Tibial nerve (tissue), 4 donors: Measurements from ENCODE around the gene ATOSB.
A peak's percentile ranks its signal among the peaks of the same experiment; 100 is the strongest.

ENCODE experiments used
- CTCF ChIP-seq, 5 experiments: fragments of 200-600 bp in 3 of 5; fragments of 450-650 bp in 2 of 5; sonication (generic) in 3 of 5; IDR thresholded peaks; one replicate each; pipeline ENCODE4 v1.5.1; 2016 to 2019; ENCODE audit warnings: antibody characterized with exemption in 5 of 5, mild to moderate bottlenecking in 3 of 5, moderate library complexity in 2 of 5
- EP300 ChIP-seq, 2 donors: sonication (generic); formaldehyde crosslinking; IDR thresholded peaks; one replicate each; pipeline ENCODE4 v1.6.1; 2017; ENCODE audit warnings: antibody characterized with exemption in 2 of 2, mild to moderate bottlenecking in 1 of 2
- POLR2A ChIP-seq, 2 donors: fragments of 450-650 bp; IDR thresholded peaks; one replicate each; pipeline ENCODE4 v1.6.1; 2017; ENCODE audit warnings: antibody characterized with exemption in 2 of 2, mild to moderate bottlenecking in 2 of 2, moderate library complexity in 2 of 2

GRCh38 chr9:35071814-35072460 is 43.7 kb downstream of the ATOSB start:
- TF ChIP-seq CTCF (IDR thresholded peaks at IDR 0.05): peak in 4 of 5 experiments; percentile 26 to 52 (median 46)
- TF ChIP-seq EP300 (IDR thresholded peaks at IDR 0.05): no peak
- TF ChIP-seq POLR2A (IDR thresholded peaks at IDR 0.05): peak in 1 of 2 donors; percentile 11
